Raji (cell line): ENCODE data around the gene CHMP4A.

Experiments
- POLR2A ChIP-seq: IDR thresholded peaks from 2 replicates; pipeline ENCODE4 v1.6.1; 2011; ENCODE audit warnings: low read depth, low read length, control low read depth; ENCODE audit not compliant: insufficient read depth

CHMP4A gene

DNA sequence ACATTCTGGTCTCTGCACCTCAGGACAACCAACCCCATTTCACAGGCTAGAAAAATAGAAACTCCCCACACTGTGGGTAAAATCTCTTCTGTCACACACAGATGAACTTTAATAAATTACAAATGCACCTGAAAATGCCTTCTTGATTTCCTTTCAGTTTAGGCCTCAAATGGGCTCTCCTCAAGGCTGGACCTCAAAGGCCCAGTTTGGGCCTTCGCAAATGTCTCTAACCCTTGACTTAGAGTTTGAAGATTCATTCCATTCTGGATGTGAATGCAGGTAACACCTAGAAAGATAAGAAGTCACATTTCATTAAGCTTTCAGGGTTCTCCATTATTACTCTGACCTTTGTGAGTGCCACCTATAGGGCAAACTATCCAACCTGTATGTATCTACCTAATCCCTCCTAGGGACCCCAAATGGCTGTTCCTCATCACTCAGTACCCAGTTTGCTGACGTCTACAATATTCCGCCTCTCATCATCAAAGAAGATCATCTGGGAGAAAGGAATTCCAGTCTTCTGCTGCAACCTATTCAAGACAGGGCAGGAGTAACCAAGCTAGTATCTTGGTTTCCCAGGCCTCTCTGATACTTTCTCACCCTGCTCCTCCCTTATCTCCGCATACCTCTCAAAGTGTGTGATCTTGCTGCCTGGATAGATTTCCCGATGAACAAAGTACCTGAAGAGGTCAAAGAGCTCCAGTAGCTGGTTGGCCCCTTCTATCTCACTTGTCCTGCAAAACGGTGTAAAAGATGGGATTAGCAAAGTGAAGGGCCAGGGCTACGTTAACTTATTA is 776 bp upstream of the CHMP4A start:
- TF ChIP-seq POLR2A, result no peak

DNA sequence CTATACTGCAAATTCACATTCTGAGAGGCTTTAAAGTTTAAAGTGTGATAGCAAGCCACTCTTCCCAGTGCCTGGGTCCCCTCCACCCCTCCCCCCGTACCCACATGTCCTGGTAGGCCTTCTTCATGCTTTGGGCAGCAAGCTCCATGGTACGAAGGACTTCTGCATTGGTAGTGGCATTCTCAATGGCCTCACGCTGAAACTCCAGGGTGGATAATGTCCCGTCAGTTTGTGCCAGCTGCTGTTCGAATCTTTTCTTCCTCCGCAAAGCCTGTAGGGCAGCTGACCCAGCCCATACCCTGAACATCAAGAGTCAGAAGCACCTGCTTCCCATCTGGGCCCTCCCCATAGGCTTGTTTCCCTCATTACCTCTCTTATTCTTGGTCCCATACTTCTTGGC is 2.0 kb downstream of the CHMP4A start:
- no peak for TF ChIP-seq POLR2A

DNA sequence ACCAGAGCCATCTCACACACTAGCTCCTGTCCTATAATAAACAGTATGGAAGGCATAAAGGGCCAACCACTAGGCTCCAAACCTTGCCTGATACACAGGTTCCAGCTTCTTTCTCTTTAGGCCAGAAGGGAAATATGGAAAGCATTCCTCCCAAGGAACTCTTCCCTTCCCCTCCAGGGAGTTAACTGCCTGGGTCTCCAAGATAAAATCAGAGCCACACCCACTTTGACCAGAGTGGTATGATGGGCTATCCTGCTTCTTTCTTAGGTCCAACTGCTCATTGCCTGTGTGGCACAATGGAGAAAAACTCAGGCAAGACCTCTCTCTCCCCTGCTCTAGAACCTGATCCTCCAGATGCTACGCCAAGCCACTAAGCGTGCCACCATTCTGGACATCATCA is 5.7 kb downstream of the CHMP4A start:
- TF ChIP-seq POLR2A, result no peak

DNA sequence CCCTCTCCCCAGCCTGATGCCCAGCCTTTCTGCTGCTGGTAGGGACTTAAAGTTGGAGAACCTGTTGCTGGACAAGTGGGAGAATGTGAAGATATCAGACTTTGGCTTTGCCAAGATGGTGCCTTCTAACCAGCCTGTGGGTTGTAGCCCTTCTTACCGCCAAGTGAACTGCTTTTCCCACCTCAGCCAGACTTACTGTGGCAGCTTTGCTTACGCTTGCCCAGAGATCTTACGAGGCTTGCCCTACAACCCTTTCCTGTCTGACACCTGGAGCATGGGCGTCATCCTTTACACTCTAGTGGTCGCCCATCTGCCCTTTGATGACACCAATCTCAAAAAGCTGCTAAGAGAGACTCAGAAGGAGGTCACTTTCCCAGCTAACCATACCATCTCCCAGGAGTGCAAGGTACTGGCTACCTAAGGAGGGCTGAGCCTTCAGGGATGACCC is 6.2 kb downstream of the CHMP4A start:
- no peak for TF ChIP-seq POLR2A

DNA sequence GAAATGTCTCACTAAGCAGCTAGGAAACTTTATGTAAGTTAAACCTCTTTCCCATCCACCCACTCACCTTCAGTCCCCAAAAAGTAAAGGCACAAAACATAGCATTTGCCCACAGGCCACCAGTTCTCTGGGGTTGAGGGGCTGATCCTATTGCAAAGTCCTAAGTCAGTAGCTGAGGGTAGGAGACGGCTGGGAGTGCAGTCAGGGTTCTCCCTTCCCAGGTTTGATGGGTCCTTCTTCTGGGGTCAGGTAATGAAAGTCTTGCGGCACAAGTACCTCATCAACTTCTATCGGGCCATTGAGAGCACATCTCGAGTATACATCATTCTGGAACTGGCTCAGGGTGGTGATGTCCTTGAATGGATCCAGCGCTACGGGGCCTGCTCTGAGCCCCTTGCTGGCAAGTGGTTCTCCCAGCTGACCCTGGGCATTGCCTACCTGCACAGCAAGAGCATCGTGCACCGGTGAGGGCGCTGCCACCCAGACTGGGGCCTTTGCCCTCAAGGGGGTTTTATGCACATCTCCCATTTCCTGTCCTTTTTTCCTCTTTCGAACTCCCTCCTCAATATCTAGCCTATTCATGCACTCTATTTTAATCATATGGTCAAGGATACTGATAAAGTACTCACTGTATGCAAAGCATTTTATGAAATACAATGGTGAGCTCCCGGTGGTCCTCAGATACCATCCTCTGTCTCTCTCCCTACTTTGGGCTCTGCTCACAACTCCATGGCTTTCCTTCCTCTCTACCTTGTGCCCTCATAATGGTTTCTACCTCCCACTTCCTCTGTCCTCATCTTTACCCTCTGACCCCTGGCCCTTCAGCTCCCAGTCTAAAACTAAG is 6.8 kb downstream of the CHMP4A start:
- TF ChIP-seq POLR2A, result no peak

DNA sequence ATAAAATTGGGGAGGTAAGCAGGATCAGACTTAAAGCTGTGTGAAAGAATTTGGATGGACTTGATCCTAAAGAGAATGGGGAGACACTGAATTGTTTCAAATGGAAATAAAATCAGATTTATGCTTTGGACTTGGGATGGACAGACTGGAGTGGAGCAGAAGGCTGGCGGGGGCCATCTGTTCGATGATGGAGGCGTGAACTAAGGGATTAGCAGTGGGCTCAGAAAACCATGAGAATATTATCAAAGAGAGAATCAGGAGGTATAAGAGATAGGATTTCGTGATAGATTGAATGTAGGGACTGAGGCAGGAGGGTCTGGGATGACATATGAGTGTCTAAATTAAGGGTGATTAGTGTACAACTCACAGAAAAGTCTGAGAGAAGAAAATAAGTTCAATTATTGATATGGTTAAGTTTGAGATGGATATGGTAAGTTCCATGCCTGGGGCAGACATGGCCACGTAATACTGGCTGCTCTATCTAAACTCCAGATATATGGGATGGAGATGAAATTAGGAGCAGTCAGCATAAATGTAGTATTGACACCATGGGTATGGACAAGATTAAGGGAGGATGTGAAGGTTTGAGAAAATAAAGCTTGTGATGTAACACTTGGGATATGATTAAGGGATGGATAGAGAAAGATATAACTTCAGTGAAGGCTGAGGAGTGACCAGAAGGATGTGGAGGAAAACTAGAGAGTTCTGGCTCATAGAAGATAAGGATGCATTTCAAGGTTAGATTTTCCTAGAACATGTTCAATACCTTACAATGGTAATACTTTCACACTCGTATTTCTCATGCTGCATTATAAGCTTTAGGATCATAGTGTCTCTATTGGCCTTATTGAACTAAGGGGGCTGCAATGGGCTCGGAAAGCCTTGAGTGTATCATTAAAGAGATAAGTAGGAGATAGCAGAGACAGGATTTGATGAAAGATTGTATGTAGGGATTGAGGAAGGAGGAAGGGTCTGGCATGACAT is 8.8 kb downstream of the CHMP4A start:
- no peak for TF ChIP-seq POLR2A

DNA sequence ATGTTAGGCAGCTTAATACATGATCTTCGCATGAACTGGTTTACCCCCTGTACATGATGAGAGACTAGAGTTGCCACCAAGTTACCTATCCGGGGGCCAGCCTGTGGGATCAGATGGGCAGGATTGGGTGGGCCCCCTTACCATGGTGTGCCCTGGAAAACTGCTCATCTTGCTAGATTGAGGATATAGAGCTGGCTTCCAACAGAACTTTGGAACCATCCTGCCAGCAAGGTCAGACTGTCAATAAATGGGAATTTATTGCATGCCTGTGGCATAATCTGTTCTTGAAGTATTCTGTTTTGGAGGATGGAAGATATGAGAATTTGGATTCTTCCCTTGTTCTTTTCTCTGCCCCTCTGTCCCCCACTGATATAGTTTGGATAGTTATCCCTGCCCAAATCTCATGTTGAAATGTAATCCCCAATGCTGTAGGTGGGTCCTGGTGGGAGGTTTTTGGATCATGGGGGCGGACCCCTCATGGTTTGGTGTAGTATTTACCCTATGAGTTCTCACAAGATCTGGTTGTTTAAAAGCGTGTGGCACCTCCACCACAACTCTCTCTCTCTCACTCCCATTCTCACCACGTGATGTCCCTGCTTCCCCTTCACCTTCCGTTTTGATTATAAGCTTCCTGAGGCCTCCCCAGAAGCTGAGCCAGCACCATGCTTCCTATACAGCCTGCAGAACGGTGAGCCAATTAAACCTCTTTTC is 14.3 kb downstream of the CHMP4A start:
- no peak for TF ChIP-seq POLR2A

DNA sequence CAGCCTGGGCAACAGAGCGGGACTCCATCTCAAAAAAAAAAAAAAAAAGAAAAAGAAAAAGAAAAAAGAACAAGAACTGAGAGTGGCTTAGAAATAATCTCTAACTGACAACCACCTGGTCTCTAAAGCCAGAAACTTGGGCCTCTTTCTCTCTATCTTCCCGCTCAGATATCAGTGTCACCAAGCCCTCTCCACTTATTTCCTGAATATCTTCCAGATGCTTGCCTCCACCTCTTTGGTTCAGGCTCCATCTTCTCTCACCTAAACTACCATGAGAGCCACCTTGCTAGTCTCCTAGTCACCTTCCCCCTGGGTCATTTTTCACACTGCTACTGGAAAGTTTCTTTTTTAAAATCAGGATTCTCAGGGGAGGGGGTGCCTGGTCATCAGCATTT is 16.2 kb downstream of the CHMP4A start:
- TF ChIP-seq POLR2A, result 0 out of 2 replicates have a peak, but pooled peaks have one; percentile 8

DNA sequence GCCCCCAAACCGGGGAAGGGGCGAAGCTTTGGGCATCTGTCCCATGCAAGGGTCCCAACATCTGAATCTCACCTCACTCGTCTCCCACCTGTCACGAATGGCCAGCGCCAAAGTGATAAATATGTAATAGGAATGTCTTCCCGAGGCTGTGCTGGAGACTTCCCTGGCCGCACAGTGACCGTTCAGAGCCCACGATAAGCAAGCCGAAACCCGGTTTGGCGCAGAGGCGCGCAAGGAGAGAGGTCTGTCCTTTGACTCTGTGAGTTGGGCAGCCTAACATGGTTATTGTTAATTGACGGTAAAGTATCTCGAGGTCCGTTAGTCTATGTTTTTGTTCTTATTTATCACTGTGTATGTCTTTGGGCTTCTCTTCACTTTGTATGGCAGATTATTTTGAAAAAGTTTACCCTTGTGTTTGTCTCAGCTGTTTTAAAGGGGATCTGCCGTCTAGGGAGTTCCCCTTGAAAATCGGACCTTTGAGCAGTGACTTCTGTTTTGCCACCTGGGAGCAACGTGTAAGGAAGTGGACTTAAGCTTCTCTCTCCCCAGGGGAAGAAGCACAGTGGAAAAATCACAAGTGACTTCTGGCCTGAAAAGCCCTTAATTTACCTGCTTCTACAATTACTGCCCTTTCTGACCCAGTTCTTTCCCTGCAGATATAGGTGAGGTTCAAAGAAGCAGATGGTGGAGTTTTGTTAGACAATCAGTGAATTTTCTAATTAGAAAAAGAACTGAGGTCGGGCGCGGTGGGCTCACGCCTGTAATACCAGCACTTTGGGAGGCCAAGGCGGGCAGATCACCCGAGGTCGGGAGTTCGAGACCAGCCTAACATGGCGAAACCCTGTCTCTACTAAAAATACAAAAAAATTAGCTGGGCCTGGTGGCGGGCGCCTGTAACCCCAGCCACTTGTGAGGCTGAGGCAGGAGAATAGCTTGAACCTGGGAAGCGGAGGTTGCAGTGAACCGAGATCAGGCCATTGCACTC is 16.9 kb downstream of the CHMP4A start:
- TF ChIP-seq POLR2A, result peak; percentile 25; the same call in 1 of the 2 replicates

DNA sequence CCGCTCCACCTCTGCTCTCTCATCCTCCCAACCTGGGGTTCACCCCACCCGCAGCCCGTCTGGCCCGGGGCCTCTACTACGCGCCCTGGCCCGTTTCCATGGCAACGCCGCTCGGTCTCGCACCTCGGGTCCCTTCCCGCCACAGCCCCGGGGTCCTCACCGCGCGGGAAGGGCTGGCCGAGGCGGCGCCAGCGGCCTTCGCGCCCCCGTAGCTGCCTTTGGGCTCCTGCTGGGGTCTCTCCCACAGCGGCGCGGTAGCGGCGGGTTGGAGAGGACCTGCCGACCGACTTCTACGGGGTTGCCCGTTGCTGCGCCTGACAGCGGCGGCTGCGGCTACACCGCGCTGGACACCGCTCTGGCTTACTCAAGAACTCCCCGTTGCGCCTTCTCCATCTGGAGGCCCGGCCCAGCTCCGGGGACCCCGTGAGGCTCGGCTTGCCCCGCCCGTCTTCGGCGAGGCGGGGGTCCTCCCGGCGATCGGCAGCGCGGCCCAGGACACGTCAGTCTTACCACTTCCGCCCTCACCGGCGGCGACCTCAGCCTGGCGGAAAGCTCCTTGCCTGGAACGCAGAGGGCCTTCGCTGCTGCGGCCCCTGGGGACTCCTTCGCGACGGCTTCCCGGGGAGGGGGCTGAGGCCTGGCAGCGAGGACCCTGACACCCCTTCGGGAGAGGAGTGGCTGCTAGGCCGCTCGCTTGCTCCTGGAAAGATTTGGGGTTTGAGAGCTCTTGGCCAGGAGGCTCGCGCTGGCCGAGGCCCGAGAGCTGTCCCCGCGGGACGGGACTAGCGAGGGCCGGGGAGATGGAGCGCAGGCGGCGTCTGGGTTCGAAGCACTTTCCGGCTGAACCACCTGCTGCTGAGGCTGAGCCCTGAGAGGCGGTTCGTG is 17.9 kb downstream of the CHMP4A start, which contains the start of gene TM9SF1:
TM9SF1 (minus strand) TSS at position 256 of the 885 bp plus-strand sequence. CDS start 422 bp downstream, outside the sequence.
- peak; percentile 74 for TF ChIP-seq POLR2A

DNA sequence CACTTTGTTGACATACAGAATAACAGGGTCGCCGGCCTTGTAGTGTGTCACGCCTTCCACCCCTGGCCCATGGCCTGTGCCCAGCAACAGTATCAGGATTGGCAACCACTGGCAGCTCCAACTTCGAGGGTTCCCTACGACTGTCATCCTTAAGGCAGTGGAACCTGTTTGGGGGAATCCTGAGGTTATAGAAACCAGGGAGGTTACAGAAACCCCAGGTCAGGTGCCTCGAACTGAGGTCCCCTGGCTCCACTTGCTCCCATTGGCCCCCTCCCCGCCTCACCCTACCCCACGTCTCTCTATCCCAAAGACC is 18.5 kb downstream of the CHMP4A start:
- no peak for TF ChIP-seq POLR2A

DNA sequence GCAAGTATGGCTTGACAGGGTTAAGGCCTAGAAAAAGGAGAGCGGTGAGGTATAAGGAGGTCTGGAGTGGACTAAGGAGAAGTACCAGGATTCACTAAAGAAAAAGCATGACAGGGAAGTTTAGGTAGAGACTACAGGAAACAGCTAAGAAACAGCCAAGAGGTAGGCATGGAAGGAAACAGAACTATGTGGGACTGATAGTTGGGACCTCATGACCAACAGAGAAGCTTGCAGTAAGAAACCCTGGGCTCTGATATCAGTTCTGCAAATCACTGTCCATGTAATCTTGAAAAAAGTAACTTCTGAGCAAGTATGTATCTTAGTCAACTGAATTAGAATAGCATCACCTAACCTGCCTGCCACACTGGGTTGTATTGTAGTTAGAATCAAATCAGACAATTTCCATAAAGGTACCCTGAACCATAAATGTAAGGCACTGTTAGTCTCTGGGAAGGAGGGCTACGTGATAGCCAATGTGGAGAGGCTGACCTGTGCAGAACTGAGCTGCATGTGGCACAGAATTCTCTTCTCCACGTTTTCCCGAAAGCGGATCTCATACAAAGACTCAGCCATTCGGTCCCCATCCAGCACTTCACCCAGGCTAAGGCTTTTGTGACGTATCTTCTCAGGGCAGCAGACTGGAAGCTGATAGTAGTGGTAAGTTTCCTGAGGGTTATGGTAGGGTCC is 19.0 kb downstream of the CHMP4A start:
- no peak for TF ChIP-seq POLR2A
